ENCODE results near the gene PCNX4.

The PCNX4 gene

DNA sequence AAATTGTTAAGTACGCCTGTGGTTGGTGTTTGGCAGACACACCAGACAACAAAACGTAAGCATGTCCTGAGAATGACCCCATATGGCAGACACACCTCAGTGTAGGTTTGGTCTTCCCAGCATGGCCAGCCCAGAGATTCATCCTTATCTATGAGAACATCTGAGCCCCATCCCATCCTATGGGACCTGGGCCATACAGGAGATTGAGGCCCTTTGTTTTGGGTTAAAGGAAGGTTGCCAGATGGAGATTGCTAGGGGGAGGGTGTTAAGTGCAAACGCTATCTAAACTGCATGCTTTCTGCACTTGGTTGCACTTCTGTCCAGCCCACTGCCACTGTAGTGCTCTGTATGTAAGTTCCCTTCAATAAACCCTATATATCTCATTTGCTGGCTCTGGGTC is 4.1 kb upstream of the PCNX4 start:
- Histone ChIP-seq H3K9me3 (ENCODE audit: control insufficient read depth in 1 of 2, low read length in 2 of 2) (no peaks in the 10 kb centered on the region), H3K27me3 (ENCODE audit: control insufficient read depth in 1 of 2, insufficient read depth in 2 of 2, low read length in 2 of 2) (no peaks in the 10 kb centered on the region), H3K27ac (ENCODE audit: low read depth, low read length) (no peak overlapping the region), H3K9ac (ENCODE audit: low read depth in 1 of 2, low read length in 2 of 2) (no peak overlapping the region), H3K4me3 (ENCODE audit: low read depth in 1 of 2, low read length in 2 of 2) (no peak overlapping the region), H3K36me3 (ENCODE audit: control insufficient read depth in 1 of 2, insufficient read depth in 2 of 2, low read length in 2 of 2) (no peaks in the 10 kb centered on the region), H3K4me1 (ENCODE audit: control insufficient read depth in 1 of 2, insufficient read depth in 2 of 2, low read length in 2 of 2) (no peaks in the 10 kb centered on the region)

DNA sequence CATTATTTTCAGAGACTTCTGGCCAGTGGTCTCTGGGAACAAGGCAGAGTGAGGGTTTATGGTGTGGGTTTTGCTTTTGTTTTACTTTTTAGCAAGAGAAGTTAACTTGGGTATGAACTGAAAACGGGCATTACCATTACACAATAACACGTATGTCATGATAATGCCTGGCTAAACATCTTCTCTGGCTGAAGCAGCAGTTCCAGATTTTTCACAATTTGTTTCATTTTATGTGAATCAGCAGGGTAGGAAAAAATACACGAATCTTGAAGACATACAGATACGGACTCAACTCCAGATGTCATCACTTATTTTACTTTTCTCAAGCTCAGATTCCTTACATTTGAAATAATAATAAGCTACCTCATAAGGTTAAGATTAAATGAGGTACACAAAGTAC is 2.5 kb upstream of the PCNX4 start:
- no peaks in the 10 kb centered on the region for H3K27me3 ChIP-seq (ENCODE audit: control insufficient read depth in 1 of 2, insufficient read depth in 2 of 2, low read length in 2 of 2)
- H3K36me3 ChIP-seq (ENCODE audit: control insufficient read depth in 1 of 2, insufficient read depth in 2 of 2, low read length in 2 of 2), result no peaks in the 10 kb centered on the region
- H3K4me1 ChIP-seq (ENCODE audit: control insufficient read depth in 1 of 2, insufficient read depth in 2 of 2, low read length in 2 of 2), result peaks cover 12 to 13% of the 10 kb centered on the region in 2 donors
- H3K4me3 ChIP-seq (ENCODE audit: low read depth in 1 of 2, low read length in 2 of 2), result no peak overlapping the region
- no peak overlapping the region for H3K9ac ChIP-seq (ENCODE audit: low read depth in 1 of 2, low read length in 2 of 2)
- H3K27ac ChIP-seq (ENCODE audit: low read depth, low read length), result no peak overlapping the region
- no peaks in the 10 kb centered on the region for H3K9me3 ChIP-seq (ENCODE audit: control insufficient read depth in 1 of 2, low read length in 2 of 2)

DNA sequence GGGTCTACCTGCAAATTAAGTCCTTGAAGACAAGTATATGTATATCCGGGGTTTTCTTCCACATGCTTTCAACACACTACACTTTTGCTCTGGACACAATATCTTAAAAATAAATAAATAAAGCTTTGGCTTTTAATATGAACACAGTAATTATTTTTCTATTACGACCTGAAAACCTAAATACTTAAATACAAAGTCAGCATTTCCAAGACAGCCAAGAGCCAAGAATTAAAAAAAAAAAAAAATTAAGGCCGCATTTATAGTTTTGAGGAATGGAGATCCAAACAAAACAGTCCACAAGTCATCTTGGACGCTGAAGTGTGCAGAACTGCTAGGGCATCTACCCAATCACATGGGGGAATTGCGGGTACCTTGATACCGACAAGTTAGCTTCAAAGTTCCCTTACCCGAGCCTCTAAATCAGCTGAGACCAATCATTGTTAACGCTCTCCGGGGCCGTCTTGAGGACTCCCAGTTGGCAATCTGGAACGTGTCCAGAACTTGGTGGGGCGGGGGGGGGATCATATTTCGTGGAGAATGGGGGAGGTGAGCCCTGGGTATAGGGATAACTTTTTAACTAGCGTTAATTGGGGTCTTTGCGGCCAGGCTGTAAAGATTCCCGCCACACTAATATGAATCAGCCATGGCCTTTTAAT is 731 bp upstream of the PCNX4 start:
- Histone ChIP-seq H3K27ac (ENCODE audit: low read depth, low read length) (peak overlapping the region; percentile 100), H3K36me3 (ENCODE audit: control insufficient read depth in 1 of 2, insufficient read depth in 2 of 2, low read length in 2 of 2) (no peaks in the 10 kb centered on the region), H3K9ac (ENCODE audit: low read depth in 1 of 2, low read length in 2 of 2) (peak overlapping the region; percentile 89 to 99), H3K4me1 (ENCODE audit: control insufficient read depth in 1 of 2, insufficient read depth in 2 of 2, low read length in 2 of 2) (peaks cover 15% of the 10 kb centered on the region in 2 donors), H3K27me3 (ENCODE audit: control insufficient read depth in 1 of 2, insufficient read depth in 2 of 2, low read length in 2 of 2) (no peaks in the 10 kb centered on the region), H3K4me3 (ENCODE audit: low read depth in 1 of 2, low read length in 2 of 2) (peak overlapping the region; percentile 90 to 93), H3K9me3 (ENCODE audit: control insufficient read depth in 1 of 2, low read length in 2 of 2) (no peaks in the 10 kb centered on the region)

DNA sequence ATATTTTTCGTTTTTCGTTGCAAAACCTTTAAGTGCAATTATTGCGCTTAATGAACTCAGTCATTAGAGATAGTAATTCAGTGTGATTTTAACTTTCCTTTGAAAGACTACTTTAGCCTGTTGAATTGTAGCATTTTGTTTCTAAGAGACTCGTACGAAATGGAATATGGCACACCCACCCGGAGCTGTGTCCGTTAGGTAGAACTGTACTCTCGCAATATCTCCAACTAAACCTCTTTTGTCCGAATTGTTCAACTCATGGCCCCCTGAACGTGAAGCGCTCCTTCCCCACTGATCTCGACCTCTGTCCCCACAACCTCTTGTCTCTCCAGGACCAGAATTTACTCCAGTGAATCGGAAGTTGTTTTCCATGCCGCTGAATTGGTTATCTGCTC is 800 bp downstream of the PCNX4 start:
- peaks cover 15% of the 10 kb centered on the region in 2 donors for H3K4me1 ChIP-seq (ENCODE audit: control insufficient read depth in 1 of 2, insufficient read depth in 2 of 2, low read length in 2 of 2)
- H3K27me3 ChIP-seq (ENCODE audit: control insufficient read depth in 1 of 2, insufficient read depth in 2 of 2, low read length in 2 of 2), result no peaks in the 10 kb centered on the region
- H3K9ac ChIP-seq (ENCODE audit: low read depth in 1 of 2, low read length in 2 of 2), result peak overlapping the region; percentile 89 to 99
- no peaks in the 10 kb centered on the region for H3K9me3 ChIP-seq (ENCODE audit: control insufficient read depth in 1 of 2, low read length in 2 of 2)
- H3K4me3 ChIP-seq (ENCODE audit: low read depth in 1 of 2, low read length in 2 of 2), result peak overlapping the region; percentile 90 to 93
- H3K27ac ChIP-seq (ENCODE audit: low read depth, low read length), result peak overlapping the region; percentile 100
- peaks cover 0 to 4% of the 10 kb centered on the region in 2 donors for H3K36me3 ChIP-seq (ENCODE audit: control insufficient read depth in 1 of 2, insufficient read depth in 2 of 2, low read length in 2 of 2)

DNA sequence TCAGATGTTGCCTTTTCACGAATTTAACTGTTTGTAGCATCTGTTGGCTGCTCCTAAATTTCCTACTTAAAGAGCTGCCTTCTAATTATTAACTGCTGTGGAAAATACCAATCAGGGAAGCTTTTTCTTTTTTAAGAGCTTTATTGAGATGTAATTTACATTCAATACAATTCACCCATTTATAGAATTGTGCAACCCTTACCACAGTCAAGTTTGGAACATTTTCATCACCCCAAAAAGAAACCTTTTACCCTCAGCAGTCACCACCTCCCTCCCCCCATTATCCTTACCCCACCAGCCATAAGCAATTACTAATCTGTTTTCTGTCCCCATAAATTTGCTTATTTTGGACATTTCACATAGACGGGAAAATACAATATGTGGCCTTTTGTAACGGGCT is 1.4 kb downstream of the PCNX4 start:
- Histone ChIP-seq H3K4me3 (ENCODE audit: low read depth in 1 of 2, low read length in 2 of 2) (peak overlapping the region; percentile 90 to 93), H3K4me1 (ENCODE audit: control insufficient read depth in 1 of 2, insufficient read depth in 2 of 2, low read length in 2 of 2) (peaks cover 15% of the 10 kb centered on the region in 2 donors), H3K36me3 (ENCODE audit: control insufficient read depth in 1 of 2, insufficient read depth in 2 of 2, low read length in 2 of 2) (peaks cover 0 to 8% of the 10 kb centered on the region in 2 donors), H3K27me3 (ENCODE audit: control insufficient read depth in 1 of 2, insufficient read depth in 2 of 2, low read length in 2 of 2) (no peaks in the 10 kb centered on the region), H3K9me3 (ENCODE audit: control insufficient read depth in 1 of 2, low read length in 2 of 2) (no peaks in the 10 kb centered on the region), H3K27ac (ENCODE audit: low read depth, low read length) (peak overlapping the region; percentile 100), H3K9ac (ENCODE audit: low read depth in 1 of 2, low read length in 2 of 2) (peak overlapping the region; percentile 89 to 99)

DNA sequence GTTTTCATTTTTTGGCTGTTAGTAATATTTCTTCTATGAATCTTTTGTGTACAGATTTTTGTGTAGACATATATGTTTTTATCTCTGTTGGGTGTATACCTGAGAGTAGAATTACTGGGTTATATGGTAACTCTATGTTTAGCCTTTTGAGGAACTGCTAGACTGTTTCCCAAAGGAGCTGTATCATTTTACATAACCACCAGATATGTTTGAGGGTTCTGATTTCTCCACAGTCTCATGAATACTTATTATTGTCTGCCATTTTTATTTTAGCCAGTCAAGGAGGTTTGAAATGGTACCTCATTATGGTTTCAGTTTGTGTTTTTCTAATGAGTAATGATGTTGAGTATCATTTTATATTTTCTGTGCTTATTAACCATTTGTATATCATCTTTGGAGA is 1.9 kb downstream of the PCNX4 start:
- H3K4me1 ChIP-seq (ENCODE audit: control insufficient read depth in 1 of 2, insufficient read depth in 2 of 2, low read length in 2 of 2), result peaks cover 15% of the 10 kb centered on the region in 2 donors

DNA sequence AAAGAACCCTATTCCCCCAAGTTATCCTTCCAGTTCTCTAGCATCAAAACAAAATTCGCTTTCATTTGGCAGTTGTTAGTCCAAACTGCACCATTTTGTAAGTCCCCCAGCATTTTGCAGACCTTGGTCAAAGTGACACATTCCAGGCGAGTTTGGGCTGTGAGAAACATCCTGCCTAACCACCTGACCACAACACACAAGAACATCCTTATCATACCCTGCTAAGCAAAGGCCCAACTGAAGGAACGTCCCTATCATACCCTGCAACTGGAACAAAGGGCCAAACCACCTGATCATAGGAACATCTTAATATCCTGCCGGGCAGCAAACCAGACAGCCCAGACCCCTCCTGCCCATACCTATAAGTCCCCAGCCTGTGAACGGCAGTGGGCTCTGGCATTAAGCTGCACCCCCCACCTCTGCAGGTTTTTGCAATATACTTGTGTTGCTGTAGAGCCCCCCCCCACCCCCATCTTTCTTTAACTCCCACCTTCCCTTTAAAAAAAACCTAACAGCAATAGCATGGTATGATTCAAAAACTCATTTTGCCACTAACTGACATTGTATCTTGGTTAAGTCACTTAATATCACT is 2.7 kb downstream of the PCNX4 start:
- H3K4me3 ChIP-seq (ENCODE audit: low read depth in 1 of 2, low read length in 2 of 2), result peak overlapping the region; percentile 4 to 17
- H3K27me3 ChIP-seq (ENCODE audit: control insufficient read depth in 1 of 2, insufficient read depth in 2 of 2, low read length in 2 of 2), result no peaks in the 10 kb centered on the region
- no peak overlapping the region for H3K27ac ChIP-seq (ENCODE audit: low read depth, low read length)
- peaks cover 15% of the 10 kb centered on the region in 2 donors for H3K4me1 ChIP-seq (ENCODE audit: control insufficient read depth in 1 of 2, insufficient read depth in 2 of 2, low read length in 2 of 2)
- no peak overlapping the region for H3K9ac ChIP-seq (ENCODE audit: low read depth in 1 of 2, low read length in 2 of 2)
- peaks cover 0 to 9% of the 10 kb centered on the region in 2 donors for H3K36me3 ChIP-seq (ENCODE audit: control insufficient read depth in 1 of 2, insufficient read depth in 2 of 2, low read length in 2 of 2)
- no peaks in the 10 kb centered on the region for H3K9me3 ChIP-seq (ENCODE audit: control insufficient read depth in 1 of 2, low read length in 2 of 2)

More for the DNA sequence above, 1.9 kb downstream of the PCNX4 start:
- peak overlapping the region; percentile 90 to 93 for H3K4me3 ChIP-seq (ENCODE audit: low read depth in 1 of 2, low read length in 2 of 2)
- H3K9ac ChIP-seq (ENCODE audit: low read depth in 1 of 2, low read length in 2 of 2), result no peak overlapping the region
- H3K9me3 ChIP-seq (ENCODE audit: control insufficient read depth in 1 of 2, low read length in 2 of 2), result no peaks in the 10 kb centered on the region
- H3K36me3 ChIP-seq (ENCODE audit: control insufficient read depth in 1 of 2, insufficient read depth in 2 of 2, low read length in 2 of 2), result peaks cover 0 to 9% of the 10 kb centered on the region in 2 donors
- no peak overlapping the region for H3K27ac ChIP-seq (ENCODE audit: low read depth, low read length)
- H3K27me3 ChIP-seq (ENCODE audit: control insufficient read depth in 1 of 2, insufficient read depth in 2 of 2, low read length in 2 of 2), result no peaks in the 10 kb centered on the region

DNA sequence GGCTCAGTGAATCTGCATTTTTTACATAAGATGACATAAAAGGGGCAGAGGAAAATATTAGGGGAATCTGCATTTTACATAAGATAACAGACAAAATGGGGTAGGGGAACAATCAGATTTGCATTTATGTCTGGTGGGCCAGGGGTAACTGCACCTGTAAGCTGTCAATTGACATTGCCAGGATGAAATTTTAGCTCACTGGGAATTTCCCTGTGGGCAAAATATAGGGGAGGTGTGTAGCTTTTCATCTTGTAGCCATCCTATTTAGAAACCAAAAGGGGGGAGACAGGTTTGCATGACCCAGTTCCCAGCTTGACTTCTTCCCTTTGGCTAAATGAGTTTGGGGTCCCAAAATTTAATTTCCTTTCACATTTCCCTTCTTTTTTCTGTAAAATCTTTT is 3.5 kb downstream of the PCNX4 start:
- Histone ChIP-seq H3K27me3 (ENCODE audit: control insufficient read depth in 1 of 2, insufficient read depth in 2 of 2, low read length in 2 of 2) (no peaks in the 10 kb centered on the region), H3K4me3 (ENCODE audit: low read depth in 1 of 2, low read length in 2 of 2) (no peak overlapping the region), H3K27ac (ENCODE audit: low read depth, low read length) (no peak overlapping the region)

DNA sequence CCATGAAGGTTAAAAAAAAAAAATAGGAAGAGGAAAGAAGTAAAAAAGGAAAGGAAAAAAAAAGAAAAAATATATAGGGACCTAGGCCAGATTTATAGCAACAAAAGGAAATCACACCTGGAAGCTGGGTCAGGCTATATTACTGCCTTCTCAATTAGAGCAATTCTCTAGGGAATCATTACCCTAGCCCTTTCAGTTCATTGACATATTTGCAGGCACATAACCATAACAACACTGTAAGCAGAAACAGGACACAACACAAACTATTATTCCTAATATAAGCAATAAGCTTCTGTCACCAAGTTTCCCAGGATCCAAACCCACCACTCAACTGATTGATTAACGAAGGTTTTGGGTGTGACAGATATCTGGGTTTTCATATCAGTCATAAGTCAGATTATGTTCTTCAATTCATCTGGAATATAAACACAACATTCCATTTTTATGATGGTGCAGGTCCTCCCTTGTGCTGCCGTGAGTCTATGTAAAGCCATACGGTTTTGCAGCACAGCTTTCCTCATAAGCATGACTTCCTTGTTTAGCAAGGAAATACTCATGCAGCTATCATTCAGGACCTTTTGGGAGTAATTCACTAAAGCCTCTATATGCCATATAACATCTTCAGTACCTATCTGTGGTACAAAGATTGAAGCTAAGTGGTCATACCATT is 4.2 kb downstream of the PCNX4 start:
- H3K9me3 ChIP-seq (ENCODE audit: control insufficient read depth in 1 of 2, low read length in 2 of 2), result no peaks in the 10 kb centered on the region
- peaks cover 15% of the 10 kb centered on the region in 2 donors for H3K4me1 ChIP-seq (ENCODE audit: control insufficient read depth in 1 of 2, insufficient read depth in 2 of 2, low read length in 2 of 2)
- H3K27me3 ChIP-seq (ENCODE audit: control insufficient read depth in 1 of 2, insufficient read depth in 2 of 2, low read length in 2 of 2), result no peaks in the 10 kb centered on the region
- H3K4me3 ChIP-seq (ENCODE audit: low read depth in 1 of 2, low read length in 2 of 2), result no peak overlapping the region
- H3K36me3 ChIP-seq (ENCODE audit: control insufficient read depth in 1 of 2, insufficient read depth in 2 of 2, low read length in 2 of 2), result peaks cover 0 to 9% of the 10 kb centered on the region in 2 donors
- H3K9ac ChIP-seq (ENCODE audit: low read depth in 1 of 2, low read length in 2 of 2), result no peak overlapping the region
- H3K27ac ChIP-seq (ENCODE audit: low read depth, low read length), result no peak overlapping the region

More for the DNA sequence above, 3.5 kb downstream of the PCNX4 start:
- Histone ChIP-seq H3K36me3 (ENCODE audit: control insufficient read depth in 1 of 2, insufficient read depth in 2 of 2, low read length in 2 of 2) (peaks cover 0 to 9% of the 10 kb centered on the region in 2 donors), H3K4me1 (ENCODE audit: control insufficient read depth in 1 of 2, insufficient read depth in 2 of 2, low read length in 2 of 2) (peaks cover 15% of the 10 kb centered on the region in 2 donors), H3K9me3 (ENCODE audit: control insufficient read depth in 1 of 2, low read length in 2 of 2) (no peaks in the 10 kb centered on the region), H3K9ac (ENCODE audit: low read depth in 1 of 2, low read length in 2 of 2) (no peak overlapping the region)

DNA sequence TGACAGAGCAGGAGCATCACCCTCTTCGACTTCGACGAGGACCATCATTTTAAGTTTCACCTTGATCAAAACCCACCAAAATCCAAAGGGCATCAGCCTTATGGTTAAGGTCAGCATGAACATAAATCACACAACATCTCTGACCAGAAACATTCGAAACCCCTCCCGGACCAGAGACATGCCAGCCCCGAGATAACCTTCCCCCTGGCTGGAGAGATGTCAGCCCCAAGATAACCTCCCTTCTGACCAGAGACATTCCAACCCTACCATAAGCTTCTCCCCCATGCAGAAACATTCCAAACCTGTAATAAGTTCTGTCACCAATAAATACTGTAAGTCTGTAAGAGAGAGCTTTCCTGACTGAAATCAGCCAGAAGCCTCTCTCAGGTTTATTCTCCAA is 6.3 kb downstream of the PCNX4 start:
- Histone ChIP-seq H3K4me3 (ENCODE audit: low read depth in 1 of 2, low read length in 2 of 2) (no peak overlapping the region), H3K27ac (ENCODE audit: low read depth, low read length) (no peak overlapping the region), H3K9ac (ENCODE audit: low read depth in 1 of 2, low read length in 2 of 2) (no peak overlapping the region), H3K4me1 (ENCODE audit: control insufficient read depth in 1 of 2, insufficient read depth in 2 of 2, low read length in 2 of 2) (peaks cover 13 to 14% of the 10 kb centered on the region in 2 donors), H3K36me3 (ENCODE audit: control insufficient read depth in 1 of 2, insufficient read depth in 2 of 2, low read length in 2 of 2) (peaks cover 0 to 9% of the 10 kb centered on the region in 2 donors), H3K27me3 (ENCODE audit: control insufficient read depth in 1 of 2, insufficient read depth in 2 of 2, low read length in 2 of 2) (no peaks in the 10 kb centered on the region), H3K9me3 (ENCODE audit: control insufficient read depth in 1 of 2, low read length in 2 of 2) (no peaks in the 10 kb centered on the region)
